Vagina (tissue), 2 donors: ENCODE results near the gene ZBTB38. TPM values are rescaled to one million over a fixed set of nuclear protein-coding genes. Genes with fewer than 3 reads are reported as not detected.

Experiments used
- DNase-seq, 2 donors: peaks; one replicate each; pipeline ENCODE4 v3.0.0-alpha.2; 2017; ENCODE audit errors: extremely low spot score in 2 of 2
- H3K27ac ChIP-seq: fragments of 200-600 bp; sonication (generic); one replicate; pipeline ENCODE4 v1.5.1; 2019
- H3K27me3 ChIP-seq: fragments of 200-600 bp; sonication (generic); one replicate; pipeline ENCODE4 v1.5.1; 2019
- H3K36me3 ChIP-seq, 2 donors: fragments of 200-600 bp; sonication (generic); one replicate each; pipeline ENCODE4 v1.5.1; 2017 to 2019
- H3K4me1 ChIP-seq: fragments of 200-600 bp; sonication (generic); one replicate; pipeline ENCODE4 v1.5.1; 2019
- H3K4me3 ChIP-seq, 2 donors: fragments of 200-600 bp; sonication (generic); 1 replicate in 1 of 2; 2 replicates in 1 of 2; pipeline ENCODE4 v1.5.1; 2016 to 2019
- H3K9me3 ChIP-seq: fragments of 200-600 bp; sonication (generic); one replicate; pipeline ENCODE4 v1.5.1; 2019
- CTCF ChIP-seq, 3 experiments: fragments of 450-650 bp in 2 of 3; fragments of 200-600 bp in 1 of 3; sonication (generic) in 1 of 3; IDR thresholded peaks; one replicate each; pipeline ENCODE4 v1.5.1; 2017 to 2019; ENCODE audit warnings: antibody characterized with exemption in 3 of 3, mild to moderate bottlenecking in 2 of 3, moderate library complexity in 2 of 3
- POLR2A ChIP-seq, 2 donors: fragments of 450-650 bp; IDR thresholded peaks; one replicate each; pipeline ENCODE4 v1.6.1; 2017; ENCODE audit warnings: antibody characterized with exemption in 2 of 2, mild to moderate bottlenecking in 2 of 2, moderate library complexity in 2 of 2
- POLR2AphosphoS5 ChIP-seq, 2 donors: sonication (generic); formaldehyde crosslinking; IDR thresholded peaks; one replicate each; pipeline ENCODE4 v1.9.0; 2017; ENCODE audit warnings: antibody characterized with exemption in 2 of 2, mild to moderate bottlenecking in 2 of 2, low read depth in 1 of 2; ENCODE audit not compliant: insufficient read depth in 1 of 2
- intact Hi-C: fragments of 100-400 bp; cut with DNase I; formaldehyde crosslinking; loops from one replicate; pipeline ENCODE4 v1.15.1; 2023
- total RNA-seq: library from RNA; depleted of rRNA; stranded (reverse); fragments of >200 nt; gene quantifications from one replicate; pipeline ENCODE4 v1.2.3, GENCODE V29; 2016

The ZBTB38 gene
- total RNA-seq, 1 donor from 2014 or later = 88.6 TPM

- Histone ChIP-seq H3K4me3 (no peak overlapping the region), H3K27me3 (no peaks in the 10 kb centered on the region), H3K27ac (no peak overlapping the region), H3K4me1 (peaks cover 23% of the 10 kb centered on the region), H3K9me3 (no peaks in the 10 kb centered on the region), H3K36me3 (no peaks in the 10 kb centered on the region)
- DNase-seq = no peak
- TF ChIP-seq CTCF (IDR thresholded peaks at IDR 0.05) (no peak), POLR2A (IDR thresholded peaks at IDR 0.05) (no peak), POLR2AphosphoS5 (IDR thresholded peaks at IDR 0.05; ENCODE audit: insufficient read depth in 1 of 2, low read depth in 1 of 2) (no peak)
- intact Hi-C loops = no loop called here
Observed at GRCh38 chr3:141372656-141373055, 4.4 kb downstream of the ZBTB38 start.

GRCh38 chr3:141373232-141373631, 4.9 kb downstream of the ZBTB38 start:
- Histone ChIP-seq H3K27ac (no peak overlapping the region), H3K36me3 (no peaks in the 10 kb centered on the region), H3K27me3 (no peaks in the 10 kb centered on the region), H3K4me1 (peaks cover 17% of the 10 kb centered on the region), H3K9me3 (no peaks in the 10 kb centered on the region), H3K4me3 (no peak overlapping the region)
- intact Hi-C loops = no loop called here
- TF ChIP-seq CTCF (IDR thresholded peaks at IDR 0.05) = no peak
- TF ChIP-seq POLR2AphosphoS5 (IDR thresholded peaks at IDR 0.05; ENCODE audit: insufficient read depth in 1 of 2, low read depth in 1 of 2) = no peak
- TF ChIP-seq POLR2A (IDR thresholded peaks at IDR 0.05) = no peak
- no peak for DNase-seq

- H3K27ac ChIP-seq = no peak overlapping the region
- no peak for DNase-seq
- peaks cover 11% of the 10 kb centered on the region for H3K4me1 ChIP-seq
- no peaks in the 10 kb centered on the region for H3K27me3 ChIP-seq
- no peak for TF ChIP-seq CTCF (IDR thresholded peaks at IDR 0.05)
- TF ChIP-seq POLR2AphosphoS5 (IDR thresholded peaks at IDR 0.05; ENCODE audit: insufficient read depth in 1 of 2, low read depth in 1 of 2) = no peak
- TF ChIP-seq POLR2A (IDR thresholded peaks at IDR 0.05) = no peak
- intact Hi-C loops = no loop called here
- H3K4me3 ChIP-seq = no peak overlapping the region
- no peaks in the 10 kb centered on the region for H3K9me3 ChIP-seq
- H3K36me3 ChIP-seq = no peaks in the 10 kb centered on the region
Observed at GRCh38 chr3:141373768-141374526, 5.6 kb downstream of the ZBTB38 start.

DNA sequence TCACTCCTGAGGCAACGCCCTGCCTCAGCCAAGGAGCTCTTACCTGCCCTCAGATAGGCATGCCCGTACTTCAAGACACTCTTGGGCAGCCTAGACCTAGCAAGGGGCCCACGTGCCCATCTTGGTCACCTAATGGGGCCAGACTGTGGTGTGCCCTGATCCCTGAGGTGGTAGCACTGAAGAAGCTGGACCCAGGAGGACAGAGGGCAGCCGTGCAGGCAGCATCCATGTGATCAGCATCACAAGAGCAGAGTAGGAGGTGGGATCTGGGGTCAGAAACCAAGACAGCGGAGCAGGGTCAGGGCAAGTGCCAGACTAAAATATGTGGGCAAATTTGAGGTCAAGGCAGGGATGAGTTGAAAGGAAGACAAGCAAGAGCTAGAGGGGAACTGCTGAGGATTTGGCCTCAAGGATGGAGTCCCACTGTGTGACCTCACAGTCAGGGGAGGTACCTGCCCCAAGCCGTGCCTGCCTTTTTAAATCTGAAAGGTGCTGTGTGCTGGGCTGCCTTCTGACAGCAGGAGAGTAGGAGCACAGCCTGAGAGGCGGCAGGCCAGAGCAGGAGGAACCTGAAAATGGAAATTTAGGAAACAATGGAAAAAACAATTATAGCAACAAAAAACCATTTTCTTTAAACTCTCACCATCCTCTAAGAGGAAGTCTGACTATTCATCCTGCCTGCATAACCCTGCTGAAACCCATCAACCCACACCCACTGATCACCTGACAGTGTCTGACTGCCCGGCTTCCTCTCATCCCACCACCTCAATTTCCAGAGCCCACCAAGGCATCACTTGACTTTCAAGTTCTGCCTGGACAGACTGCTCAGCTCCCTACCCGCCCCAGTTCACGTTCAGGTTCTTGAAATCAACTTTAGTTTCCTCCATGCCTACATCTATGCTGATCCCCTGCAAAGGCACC, 7.3 kb downstream of the ZBTB38 start:
- H3K27me3 ChIP-seq = no peaks in the 10 kb centered on the region
- H3K27ac ChIP-seq = no peak overlapping the region
- no peak overlapping the region for H3K4me3 ChIP-seq
- DNase-seq = no peak
- H3K9me3 ChIP-seq = no peaks in the 10 kb centered on the region
- intact Hi-C loops = no loop called here
- TF ChIP-seq POLR2AphosphoS5 (IDR thresholded peaks at IDR 0.05; ENCODE audit: insufficient read depth in 1 of 2, low read depth in 1 of 2) = no peak
- no peak for TF ChIP-seq POLR2A (IDR thresholded peaks at IDR 0.05)
- no peak for TF ChIP-seq CTCF (IDR thresholded peaks at IDR 0.05)
- H3K36me3 ChIP-seq = no peaks in the 10 kb centered on the region
- H3K4me1 ChIP-seq = no peaks in the 10 kb centered on the region
